NCI-H2029 (cell line): ENCODE data around the gene MCHR1.

Experiments
- DNase-seq: peaks from one replicate; lab custom pipeline; 2025; lab: John Stamatoyannopoulos, UW

MCHR1 gene

GRCh38 chr22:40727070-40727963 is 48.0 kb downstream of the MCHR1 start:
- no peak for DNase-seq

- no peak for DNase-seq
Observed at GRCh38 chr22:40727964-40728615, 48.8 kb downstream of the MCHR1 start.

DNA sequence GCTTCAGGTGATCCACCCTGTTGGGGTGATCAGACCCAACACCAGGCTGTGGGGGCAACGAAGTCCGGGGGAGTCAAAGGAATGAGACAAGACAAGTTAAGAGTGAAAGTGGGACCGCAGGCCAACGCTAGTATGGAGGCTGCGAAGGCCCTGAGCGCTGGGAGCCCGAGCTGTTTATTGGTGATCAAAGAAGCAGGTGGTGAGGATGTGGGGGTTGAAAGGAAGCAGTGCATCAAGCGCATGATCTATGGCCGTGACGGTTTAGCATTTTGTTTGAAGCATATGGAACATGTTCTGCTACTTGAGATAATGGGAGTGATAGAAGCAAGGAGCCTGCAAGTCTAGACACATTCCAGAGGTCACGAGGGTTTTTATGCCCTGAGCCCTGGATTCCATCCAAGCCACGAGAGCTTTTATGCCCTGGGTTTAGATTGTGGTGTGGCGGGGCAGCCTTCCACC is 49.5 kb downstream of the MCHR1 start:
- peak; percentile 43 for DNase-seq

GRCh38 chr22:40729284-40729683 is 50.0 kb downstream of the MCHR1 start:
- DNase-seq = no peak
